WTC11 (cell line): Measurements from ENCODE around the gene GGT1.

Source experiments
- ATF3 ChIP-seq: sonication (generic); formaldehyde crosslinking; conservative IDR thresholded peaks from 2 replicates; pipeline ENCODE4 v1.8.1; 2022; ENCODE audit warnings: mild to moderate bottlenecking, missing genetic modification reagents
- CBFB ChIP-seq: sonication (generic); formaldehyde crosslinking; IDR thresholded peaks from 2 replicates; pipeline ENCODE4 v1.8.1; 2022; ENCODE audit warnings: mild to moderate bottlenecking, low read depth, missing genetic modification reagents
- CREB1 ChIP-seq: sonication (generic); formaldehyde crosslinking; IDR thresholded peaks from 2 replicates; pipeline ENCODE4 v1.8.0; 2023; ENCODE audit warnings: mild to moderate bottlenecking, missing genetic modification reagents
- CTCF ChIP-seq: fragments of 200-600 bp; IDR thresholded peaks from 2 replicates; pipeline ENCODE4 v1.8.0; 2022; ENCODE audit warnings: antibody characterized with exemption
- ETV6 ChIP-seq: sonication (generic); formaldehyde crosslinking; IDR thresholded peaks from 2 replicates; pipeline ENCODE4 v1.8.1; 2022; ENCODE audit warnings: mild to moderate bottlenecking, missing genetic modification reagents
- IRF2 ChIP-seq: sonication (generic); formaldehyde crosslinking; IDR thresholded peaks from 2 replicates; pipeline ENCODE4 v1.8.0; 2022; ENCODE audit warnings: low read depth, missing genetic modification reagents, borderline replicate concordance
- KAT7 ChIP-seq: sonication (generic); formaldehyde crosslinking; IDR thresholded peaks from 2 replicates; pipeline ENCODE4 v1.8.1; 2023; ENCODE audit warnings: missing genetic modification reagents, mild to moderate bottlenecking, borderline replicate concordance
- NFATC4 ChIP-seq: fragments of 250-450 bp; sonication (Bioruptor Pico); IDR thresholded peaks from 2 replicates; pipeline ENCODE4 v1.9.0; 2021; ENCODE audit warnings: mild to moderate bottlenecking
- PRDM15 ChIP-seq: sonication (generic); formaldehyde crosslinking; IDR thresholded peaks from 2 replicates; pipeline ENCODE4 v1.8.0; 2022; ENCODE audit warnings: missing genetic modification reagents
- SP1 ChIP-seq: sonication (generic); formaldehyde crosslinking; conservative IDR thresholded peaks from 2 replicates; pipeline ENCODE4 v1.8.1; 2022; ENCODE audit warnings: missing genetic modification reagents
- TCF7 ChIP-seq: sonication (generic); formaldehyde crosslinking; IDR thresholded peaks from 2 replicates; pipeline ENCODE4 v1.8.0; 2022; ENCODE audit warnings: mild to moderate bottlenecking, low read depth, missing genetic modification reagents, moderate library complexity
- USF1 ChIP-seq: sonication (generic); formaldehyde crosslinking; IDR thresholded peaks from 2 replicates; pipeline ENCODE4 v1.8.0; 2022; ENCODE audit warnings: mild to moderate bottlenecking, missing genetic modification reagents
- ZNF121 ChIP-seq: sonication (generic); formaldehyde crosslinking; IDR thresholded peaks from 2 replicates; pipeline ENCODE4 v1.8.0; 2023; ENCODE audit warnings: missing genetic modification reagents
- ZNF263 ChIP-seq: sonication (generic); formaldehyde crosslinking; IDR thresholded peaks from 2 replicates; pipeline ENCODE4 v1.8.1; 2022; ENCODE audit warnings: low read depth, mild to moderate bottlenecking, moderate library complexity, missing genetic modification reagents

- no peak for TF ChIP-seq CTCF
- TF ChIP-seq PRDM15 (CRISPR knock-in tag): no peak
- no peak for TF ChIP-seq TCF7 (CRISPR knock-in tag)
- TF ChIP-seq CBFB (CRISPR knock-in tag): no peak
- TF ChIP-seq USF1 (CRISPR knock-in tag): no peak
- no peak for TF ChIP-seq SP1 (CRISPR knock-in tag)
- TF ChIP-seq ZNF263 (CRISPR knock-in tag): no peak
- TF ChIP-seq ATF3 (CRISPR knock-in tag): no peak
- no peak for TF ChIP-seq NFATC4
- no peak for TF ChIP-seq CREB1 (CRISPR knock-in tag)
- TF ChIP-seq IRF2: no peak
- TF ChIP-seq KAT7 (CRISPR knock-in tag): no peak
- TF ChIP-seq ZNF121 (CRISPR knock-in tag): no peak
- no peak for TF ChIP-seq ETV6 (CRISPR knock-in tag)
These were observed 20.8 kb upstream of the GGT1 start for GRCh38 chr22:24582056-24582814.
